ENCODE data around the gene PAN3.
A peak's percentile ranks its signal among the peaks of the same experiment; 100 is the strongest.

PAN3 gene

DNA sequence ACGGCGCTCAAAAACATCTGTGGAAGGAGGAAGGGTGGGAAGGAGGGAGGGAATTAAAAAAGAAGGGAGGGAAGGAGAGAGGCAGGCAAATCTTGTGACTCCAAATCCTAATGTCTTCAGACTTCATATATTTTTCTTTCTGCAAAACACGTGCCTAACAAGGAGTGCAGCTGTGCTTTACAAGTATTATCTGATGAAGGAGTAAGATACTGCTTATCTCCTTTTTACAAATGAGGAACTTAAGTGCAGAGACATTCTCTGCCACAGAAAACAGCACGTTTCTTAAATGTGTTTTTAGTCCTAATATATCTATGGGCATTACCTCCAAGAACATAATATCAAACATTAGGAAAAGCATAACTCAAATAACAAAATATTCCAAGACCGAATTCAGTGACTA is 44.5 kb upstream of the PAN3 start:
- Histone ChIP-seq H3K4me3 (replicated peaks; ENCODE audit: insufficient read depth, low read length) (no peak overlapping the region), H3K27me3 (ENCODE audit: insufficient read depth, poor library complexity, severe bottlenecking) (no peaks in the 10 kb centered on the region), H3K27ac (replicated peaks) (peak overlapping the region; percentile 89)
- peak; percentile 50 to 64 for DNase-seq (ENCODE audit: low read depth in 1 of 2, low spot score in 1 of 2)
- TF ChIP-seq POLR2AphosphoS5 (IDR thresholded peaks at IDR 0.05; ENCODE audit: low read depth): no peak; the same call in 1 of the 2 replicates
- no peak for TF ChIP-seq SPI1 (IDR thresholded peaks at IDR 0.05; ENCODE audit: borderline replicate concordance, low read depth)
- TF ChIP-seq, protein P1, sequence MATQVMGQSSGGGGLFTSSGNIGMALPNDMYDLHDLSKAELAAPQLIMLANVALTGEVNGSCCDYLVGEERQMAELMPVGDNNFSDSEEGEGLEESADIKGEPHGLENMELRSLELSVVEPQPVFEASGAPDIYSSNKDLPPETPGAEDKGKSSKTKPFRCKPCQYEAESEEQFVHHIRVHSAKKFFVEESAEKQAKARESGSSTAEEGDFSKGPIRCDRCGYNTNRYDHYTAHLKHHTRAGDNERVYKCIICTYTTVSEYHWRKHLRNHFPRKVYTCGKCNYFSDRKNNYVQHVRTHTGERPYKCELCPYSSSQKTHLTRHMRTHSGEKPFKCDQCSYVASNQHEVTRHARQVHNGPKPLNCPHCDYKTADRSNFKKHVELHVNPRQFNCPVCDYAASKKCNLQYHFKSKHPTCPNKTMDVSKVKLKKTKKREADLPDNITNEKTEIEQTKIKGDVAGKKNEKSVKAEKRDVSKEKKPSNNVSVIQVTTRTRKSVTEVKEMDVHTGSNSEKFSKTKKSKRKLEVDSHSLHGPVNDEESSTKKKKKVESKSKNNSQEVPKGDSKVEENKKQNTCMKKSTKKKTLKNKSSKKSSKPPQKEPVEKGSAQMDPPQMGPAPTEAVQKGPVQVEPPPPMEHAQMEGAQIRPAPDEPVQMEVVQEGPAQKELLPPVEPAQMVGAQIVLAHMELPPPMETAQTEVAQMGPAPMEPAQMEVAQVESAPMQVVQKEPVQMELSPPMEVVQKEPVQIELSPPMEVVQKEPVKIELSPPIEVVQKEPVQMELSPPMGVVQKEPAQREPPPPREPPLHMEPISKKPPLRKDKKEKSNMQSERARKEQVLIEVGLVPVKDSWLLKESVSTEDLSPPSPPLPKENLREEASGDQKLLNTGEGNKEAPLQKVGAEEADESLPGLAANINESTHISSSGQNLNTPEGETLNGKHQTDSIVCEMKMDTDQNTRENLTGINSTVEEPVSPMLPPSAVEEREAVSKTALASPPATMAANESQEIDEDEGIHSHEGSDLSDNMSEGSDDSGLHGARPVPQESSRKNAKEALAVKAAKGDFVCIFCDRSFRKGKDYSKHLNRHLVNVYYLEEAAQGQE (IDR thresholded peaks at IDR 0.05; ENCODE audit: insufficient replicate concordance, low read depth): no peak
- no peak for TF ChIP-seq GABPA (IDR thresholded peaks at IDR 0.05; ENCODE audit: low read depth)
- TF ChIP-seq, protein P2, sequence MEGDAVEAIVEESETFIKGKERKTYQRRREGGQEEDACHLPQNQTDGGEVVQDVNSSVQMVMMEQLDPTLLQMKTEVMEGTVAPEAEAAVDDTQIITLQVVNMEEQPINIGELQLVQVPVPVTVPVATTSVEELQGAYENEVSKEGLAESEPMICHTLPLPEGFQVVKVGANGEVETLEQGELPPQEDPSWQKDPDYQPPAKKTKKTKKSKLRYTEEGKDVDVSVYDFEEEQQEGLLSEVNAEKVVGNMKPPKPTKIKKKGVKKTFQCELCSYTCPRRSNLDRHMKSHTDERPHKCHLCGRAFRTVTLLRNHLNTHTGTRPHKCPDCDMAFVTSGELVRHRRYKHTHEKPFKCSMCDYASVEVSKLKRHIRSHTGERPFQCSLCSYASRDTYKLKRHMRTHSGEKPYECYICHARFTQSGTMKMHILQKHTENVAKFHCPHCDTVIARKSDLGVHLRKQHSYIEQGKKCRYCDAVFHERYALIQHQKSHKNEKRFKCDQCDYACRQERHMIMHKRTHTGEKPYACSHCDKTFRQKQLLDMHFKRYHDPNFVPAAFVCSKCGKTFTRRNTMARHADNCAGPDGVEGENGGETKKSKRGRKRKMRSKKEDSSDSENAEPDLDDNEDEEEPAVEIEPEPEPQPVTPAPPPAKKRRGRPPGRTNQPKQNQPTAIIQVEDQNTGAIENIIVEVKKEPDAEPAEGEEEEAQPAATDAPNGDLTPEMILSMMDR (IDR thresholded peaks at IDR 0.05; ENCODE audit: insufficient read depth, low read length): no peak

DNA sequence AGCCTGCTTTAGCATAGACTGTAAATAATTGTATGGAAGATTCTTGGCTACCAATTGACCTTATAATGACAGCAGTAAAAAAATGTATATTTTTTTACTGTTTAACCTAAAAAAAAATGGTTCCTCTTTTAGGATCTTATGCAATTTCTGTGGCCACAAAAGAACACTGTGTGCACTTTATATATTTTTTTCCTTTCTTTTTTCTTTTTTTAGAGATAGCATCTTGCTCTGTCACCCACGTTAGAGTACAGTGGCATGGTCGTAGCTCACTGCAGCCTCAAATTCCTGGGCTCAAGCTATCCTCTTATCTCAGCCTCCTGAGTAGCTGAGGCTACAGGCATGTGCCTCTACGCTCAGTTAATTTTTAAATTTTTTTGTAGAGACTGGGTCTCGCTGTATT is 44.0 kb upstream of the PAN3 start:
- Histone ChIP-seq H3K4me3 (replicated peaks; ENCODE audit: insufficient read depth, low read length) (no peak overlapping the region), H3K27me3 (ENCODE audit: insufficient read depth, poor library complexity, severe bottlenecking) (no peaks in the 10 kb centered on the region), H3K27ac (replicated peaks) (peak overlapping the region; percentile 89)
- TF ChIP-seq, protein P2 (IDR thresholded peaks at IDR 0.05; ENCODE audit: insufficient read depth, low read length): no peak
- TF ChIP-seq GABPA (IDR thresholded peaks at IDR 0.05; ENCODE audit: low read depth) (no peak), POLR2AphosphoS5 (IDR thresholded peaks at IDR 0.05; ENCODE audit: low read depth) (no peak; the same call in 1 of the 2 replicates), SPI1 (IDR thresholded peaks at IDR 0.05; ENCODE audit: borderline replicate concordance, low read depth) (peak; percentile 22; the same call in 1 of the 2 replicates)
- TF ChIP-seq, protein P1 (IDR thresholded peaks at IDR 0.05; ENCODE audit: insufficient replicate concordance, low read depth): no peak
- DNase-seq (ENCODE audit: low read depth in 1 of 2, low spot score in 1 of 2): peak; percentile 52 to 64

DNA sequence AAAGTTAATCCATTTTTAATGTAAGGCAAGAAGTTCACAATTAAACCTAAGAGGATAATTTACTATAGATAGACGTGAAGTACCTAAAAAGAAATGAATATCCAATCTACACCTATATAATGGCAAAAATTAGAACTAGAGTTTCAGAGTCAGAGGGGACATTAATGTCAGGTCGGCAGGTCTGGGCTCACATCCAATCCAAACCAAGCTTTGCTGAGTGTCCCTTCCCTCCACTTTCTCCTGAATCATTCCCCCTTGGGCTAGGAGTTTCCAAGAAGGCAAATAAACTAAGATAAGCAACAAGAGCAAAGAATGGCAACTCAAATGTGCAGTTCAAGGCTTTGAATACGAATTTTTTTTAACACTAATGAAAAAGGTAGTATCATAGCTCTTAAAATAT is 40.8 kb upstream of the PAN3 start:
- no peak for DNase-seq (ENCODE audit: low read depth in 1 of 2, low spot score in 1 of 2)
- Histone ChIP-seq H3K4me3 (replicated peaks; ENCODE audit: insufficient read depth, low read length) (no peak overlapping the region), H3K27ac (replicated peaks) (no peak overlapping the region), H3K27me3 (ENCODE audit: insufficient read depth, poor library complexity, severe bottlenecking) (no peaks in the 10 kb centered on the region)
- TF ChIP-seq SPI1 (IDR thresholded peaks at IDR 0.05; ENCODE audit: borderline replicate concordance, low read depth) (no peak), POLR2AphosphoS5 (IDR thresholded peaks at IDR 0.05; ENCODE audit: low read depth) (no peak), GABPA (IDR thresholded peaks at IDR 0.05; ENCODE audit: low read depth) (no peak)
- TF ChIP-seq, protein P1 (IDR thresholded peaks at IDR 0.05; ENCODE audit: insufficient replicate concordance, low read depth): no peak
- TF ChIP-seq, protein P2 (IDR thresholded peaks at IDR 0.05; ENCODE audit: insufficient read depth, low read length): no peak
